Measurements from ENCODE around the gene CKAP5.
"Not testable (repeated sequence)": the region's sequence is repeated elsewhere in the genome, so short reads cannot be mapped to it uniquely, and the experiment has no call there.

The CKAP5 gene

DNA sequence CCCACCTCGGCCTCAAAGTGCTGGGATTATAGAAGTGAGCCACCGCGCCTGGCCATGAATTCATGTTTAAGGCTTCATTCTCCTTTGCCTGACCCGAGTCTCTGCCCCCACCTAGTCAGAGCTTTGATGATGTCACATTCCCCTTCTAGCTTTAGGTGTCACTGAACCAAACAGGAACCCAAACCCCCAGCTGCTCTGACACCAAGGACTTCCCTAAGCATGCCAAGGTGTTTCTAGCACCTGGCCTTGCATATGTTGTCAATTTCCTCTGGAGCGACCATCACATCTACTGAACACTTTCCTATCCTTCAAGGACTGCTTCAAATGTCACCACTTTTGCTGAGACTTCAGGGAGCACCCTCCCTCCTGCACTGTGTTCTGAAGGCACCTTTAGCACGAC lies 124.8 kb downstream of the CKAP5 start:
- no peak for DNase-seq (ENCODE audit: low read depth)
- H3K4me3 ChIP-seq (ENCODE audit: control insufficient read depth, low read depth, low read length) = no peak overlapping the region
- TF ChIP-seq, protein P1, sequence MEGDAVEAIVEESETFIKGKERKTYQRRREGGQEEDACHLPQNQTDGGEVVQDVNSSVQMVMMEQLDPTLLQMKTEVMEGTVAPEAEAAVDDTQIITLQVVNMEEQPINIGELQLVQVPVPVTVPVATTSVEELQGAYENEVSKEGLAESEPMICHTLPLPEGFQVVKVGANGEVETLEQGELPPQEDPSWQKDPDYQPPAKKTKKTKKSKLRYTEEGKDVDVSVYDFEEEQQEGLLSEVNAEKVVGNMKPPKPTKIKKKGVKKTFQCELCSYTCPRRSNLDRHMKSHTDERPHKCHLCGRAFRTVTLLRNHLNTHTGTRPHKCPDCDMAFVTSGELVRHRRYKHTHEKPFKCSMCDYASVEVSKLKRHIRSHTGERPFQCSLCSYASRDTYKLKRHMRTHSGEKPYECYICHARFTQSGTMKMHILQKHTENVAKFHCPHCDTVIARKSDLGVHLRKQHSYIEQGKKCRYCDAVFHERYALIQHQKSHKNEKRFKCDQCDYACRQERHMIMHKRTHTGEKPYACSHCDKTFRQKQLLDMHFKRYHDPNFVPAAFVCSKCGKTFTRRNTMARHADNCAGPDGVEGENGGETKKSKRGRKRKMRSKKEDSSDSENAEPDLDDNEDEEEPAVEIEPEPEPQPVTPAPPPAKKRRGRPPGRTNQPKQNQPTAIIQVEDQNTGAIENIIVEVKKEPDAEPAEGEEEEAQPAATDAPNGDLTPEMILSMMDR (conservative IDR thresholded peaks at IDR 0.05; ENCODE audit: control insufficient read depth, insufficient read depth, low read depth, low read length) = no peak

DNA sequence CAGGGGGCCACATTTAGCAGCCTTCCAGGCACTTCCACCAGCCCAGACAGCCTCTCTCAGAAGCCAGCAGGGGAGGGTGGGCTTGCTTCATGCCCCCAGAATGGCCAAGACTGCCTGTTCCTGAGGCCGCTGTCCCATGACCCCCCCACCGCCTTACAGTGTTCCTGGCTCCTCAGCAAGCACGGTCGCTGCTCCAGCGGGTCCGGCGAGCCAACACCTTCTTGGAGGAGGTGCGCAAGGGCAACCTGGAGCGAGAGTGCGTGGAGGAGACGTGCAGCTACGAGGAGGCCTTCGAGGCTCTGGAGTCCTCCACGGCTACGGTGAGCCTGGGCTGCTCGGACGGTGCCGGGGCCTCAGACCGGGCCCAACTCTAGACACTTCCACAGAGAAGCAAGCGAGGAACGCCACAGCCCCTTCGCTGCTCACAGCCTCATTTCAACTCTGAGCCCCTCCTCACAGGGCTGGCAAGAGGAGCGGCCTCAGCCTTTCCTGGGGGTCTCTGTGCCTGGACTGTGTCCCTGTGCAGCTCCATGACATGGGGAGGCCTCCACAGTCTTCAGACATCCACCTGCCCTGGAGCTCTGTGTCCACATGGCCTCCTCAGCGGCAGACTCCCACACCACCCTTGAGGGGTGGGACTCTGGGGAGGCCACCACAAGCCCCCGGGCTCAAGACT lies 126.4 kb downstream of the CKAP5 start:
- TF ChIP-seq, protein P1 (conservative IDR thresholded peaks at IDR 0.05; ENCODE audit: control insufficient read depth, insufficient read depth, low read depth, low read length) = no peak
- H3K4me3 ChIP-seq (ENCODE audit: control insufficient read depth, low read depth, low read length) = no peak overlapping the region
- no peak for DNase-seq (ENCODE audit: low read depth)

DNA sequence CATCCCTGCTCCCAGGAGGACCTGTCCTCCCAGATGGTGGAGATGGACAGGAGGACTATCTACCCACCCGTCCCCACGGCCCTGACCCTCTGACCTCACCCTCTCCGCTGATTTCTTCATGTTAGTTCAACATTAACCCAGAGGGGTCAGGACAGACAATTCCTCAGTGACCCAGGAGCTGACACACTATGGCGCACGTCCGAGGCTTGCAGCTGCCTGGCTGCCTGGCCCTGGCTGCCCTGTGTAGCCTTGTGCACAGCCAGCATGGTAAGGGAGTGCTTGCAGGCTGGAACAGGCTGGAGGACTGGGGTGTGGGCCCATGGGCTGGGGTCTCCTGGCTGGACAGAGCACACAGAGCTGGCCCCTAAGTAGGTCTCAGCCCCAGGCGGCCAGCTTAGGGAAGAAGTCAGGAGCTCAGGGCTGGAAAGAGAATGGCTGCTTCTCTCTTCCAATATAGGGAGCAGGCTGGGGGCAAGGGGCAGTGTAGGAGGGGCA lies 127.0 kb downstream of the CKAP5 start, which contains the start of gene F2:
F2 (plus strand) TSS at position 166 of the 495 bp plus-strand sequence; CDS start at position 189, 23 bp downstream.
- TF ChIP-seq, protein P1 (conservative IDR thresholded peaks at IDR 0.05; ENCODE audit: control insufficient read depth, insufficient read depth, low read depth, low read length) = no peak
- DNase-seq (ENCODE audit: low read depth) = no peak
- H3K4me3 ChIP-seq (ENCODE audit: control insufficient read depth, low read depth, low read length) = no peak within 1 kb of the TSS

DNA sequence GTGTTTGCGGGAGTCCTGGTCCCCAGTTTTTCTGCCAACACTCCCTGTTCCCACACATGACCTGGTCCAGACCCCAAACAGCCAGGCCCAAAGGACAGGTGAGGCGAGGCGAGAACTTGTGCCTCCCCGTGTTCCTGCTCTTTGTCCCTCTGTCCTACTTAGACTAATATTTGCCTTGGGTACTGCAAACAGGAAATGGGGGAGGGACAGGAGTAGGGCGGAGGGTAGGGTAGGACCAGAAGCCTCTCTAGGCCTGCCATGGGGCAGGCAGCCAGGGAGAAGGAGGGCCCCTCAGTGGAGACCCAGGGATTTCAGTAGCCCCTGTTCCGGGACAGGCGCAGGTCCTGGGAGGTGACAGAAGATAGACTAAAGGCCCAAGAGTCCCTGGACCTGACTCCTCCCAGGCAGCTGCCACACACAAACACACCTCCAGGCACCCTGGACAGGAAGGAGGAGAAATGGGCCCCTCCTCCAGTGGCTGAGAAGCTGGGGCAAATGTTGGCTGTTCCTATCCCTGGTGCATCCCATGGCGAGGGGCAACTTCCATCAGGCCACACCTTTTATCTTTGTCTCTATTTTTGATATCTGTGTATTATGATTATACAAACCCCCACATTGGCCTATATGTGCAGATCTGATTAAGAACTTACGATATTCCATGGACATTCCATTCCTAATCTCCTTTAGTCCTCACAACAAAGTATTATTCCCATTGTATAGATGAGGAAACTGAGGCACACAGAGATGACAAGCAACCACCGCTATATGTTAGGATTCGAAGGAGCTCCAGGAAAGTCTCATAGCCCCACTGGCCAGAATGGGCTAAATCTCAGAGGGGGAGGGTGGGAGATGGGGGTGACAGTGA lies 127.7 kb downstream of the CKAP5 start:
- H3K4me3 ChIP-seq (ENCODE audit: control insufficient read depth, low read depth, low read length) = no peak overlapping the region
- no peak for DNase-seq (ENCODE audit: low read depth)
- TF ChIP-seq, protein P1 (conservative IDR thresholded peaks at IDR 0.05; ENCODE audit: control insufficient read depth, insufficient read depth, low read depth, low read length) = no peak

DNA sequence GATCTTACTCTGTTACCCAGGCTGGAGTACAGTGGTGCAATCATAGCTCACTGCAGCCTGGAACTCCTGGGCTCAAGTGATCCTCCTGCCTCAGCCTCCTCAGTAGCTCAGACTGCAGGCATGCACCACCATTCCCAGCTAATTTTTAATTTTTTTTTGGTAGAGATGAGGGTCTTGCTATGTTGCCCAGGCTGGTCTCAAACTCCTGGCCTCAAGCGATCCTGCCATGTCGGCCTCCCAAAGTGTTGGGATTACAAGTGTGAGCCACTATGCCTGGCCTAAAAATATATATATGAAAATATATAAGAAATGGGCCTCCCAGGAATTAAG lies 128.3 kb downstream of the CKAP5 start:
- not testable (repeated sequence) for DNase-seq (ENCODE audit: low read depth); H3K4me3 ChIP-seq (ENCODE audit: control insufficient read depth, low read depth, low read length)

DNA sequence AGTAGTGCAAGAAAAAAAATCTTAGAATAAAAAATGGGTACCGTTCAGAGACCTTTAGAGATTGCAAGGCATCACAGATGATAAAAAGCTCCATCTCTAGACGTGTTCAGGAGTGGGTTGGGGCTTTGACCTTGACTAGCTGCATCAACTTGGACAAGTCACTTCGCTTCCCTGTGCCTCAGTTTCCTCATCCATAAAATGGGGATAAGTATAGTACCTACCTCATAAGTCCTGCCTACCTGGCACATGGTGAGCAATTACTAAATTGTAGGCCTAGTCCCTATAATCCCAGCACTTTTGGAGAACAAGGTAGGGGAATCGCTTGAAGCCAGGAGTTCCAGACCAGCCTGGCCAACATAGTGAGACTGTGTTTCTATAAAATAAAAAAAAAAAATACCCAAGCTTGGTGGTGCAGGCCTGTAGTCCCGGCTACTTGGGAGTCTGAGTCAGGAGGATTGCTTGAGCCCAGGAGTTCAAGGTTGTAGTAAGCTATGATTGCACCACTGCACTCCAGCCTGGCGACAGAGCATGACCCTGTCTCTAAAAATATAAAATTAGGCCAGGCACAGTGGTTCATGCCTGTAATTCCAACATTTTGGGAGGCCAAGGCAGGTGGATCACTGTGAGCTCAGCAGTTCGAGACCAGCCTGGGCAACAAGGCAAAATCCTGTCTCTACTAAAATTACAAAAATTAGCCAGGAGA lies 133.1 kb downstream of the CKAP5 start:
- DNase-seq (ENCODE audit: low read depth) = no peak
- TF ChIP-seq, protein P1 (conservative IDR thresholded peaks at IDR 0.05; ENCODE audit: control insufficient read depth, insufficient read depth, low read depth, low read length) = no peak
- no peak overlapping the region for H3K4me3 ChIP-seq (ENCODE audit: control insufficient read depth, low read depth, low read length)

All from fibroblast of mammary gland (primary cell).